Daoy (cell line): ENCODE results near the gene SSX7. TPM values are rescaled to one million over a fixed set of nuclear protein-coding genes. Genes with fewer than 3 reads are reported as not detected.
A peak's percentile ranks its signal among the peaks of the same experiment; 100 is the strongest.
"Not testable (repeated sequence)": the region's sequence is repeated elsewhere in the genome, so short reads cannot be mapped to it uniquely, and the experiment has no call there.

ENCODE experiments used
- DNase-seq: peaks from one replicate; pipeline ENCODE4 v3.0.0-alpha.2; 2015; ENCODE audit warnings: low read depth
- total RNA-seq: library from RNA; depleted of rRNA; stranded (reverse); fragments of >200 nt; shearing (Covaris generic); gene quantifications from 2 replicates; pipeline ENCODE4 v1.2.3, GENCODE V29; 2014; rRNA removed

The SSX7 gene, protein sequence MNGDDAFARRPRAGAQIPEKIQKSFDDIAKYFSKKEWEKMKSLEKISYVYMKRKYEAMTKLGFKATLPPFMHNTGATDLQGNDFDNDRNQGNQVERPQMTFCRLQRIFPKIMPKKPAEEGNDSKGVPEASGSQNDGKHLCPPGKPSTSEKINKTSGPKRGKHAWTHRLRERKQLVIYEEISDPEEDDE
- not detected in 2 replicates for total RNA-seq

DNA sequence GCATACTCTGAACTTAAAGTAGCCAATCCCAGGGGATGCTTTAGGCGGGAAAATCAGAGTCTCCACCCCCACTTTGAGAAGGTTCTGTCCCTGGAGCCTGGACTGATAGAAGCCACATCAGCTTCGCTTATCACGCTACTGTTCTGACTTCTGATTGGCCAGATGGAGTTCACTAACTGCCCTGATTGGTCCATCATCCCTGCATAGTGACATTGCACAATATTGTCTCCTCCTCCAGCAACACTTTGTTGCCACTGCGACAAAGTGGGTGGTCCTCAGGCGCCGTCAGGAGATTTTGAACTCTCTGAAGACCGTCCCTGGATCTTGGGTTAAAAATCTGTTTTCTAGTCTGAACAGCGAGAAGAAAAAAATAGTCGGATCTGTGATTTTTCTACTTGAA lies at the start of gene SSX7:
TSS of gene SSX7 (minus strand) at position 101 of the 400 bp plus-strand sequence. CDS start 1,428 bp downstream, outside the sequence.
- DNase-seq = peak; percentile 6

DNA sequence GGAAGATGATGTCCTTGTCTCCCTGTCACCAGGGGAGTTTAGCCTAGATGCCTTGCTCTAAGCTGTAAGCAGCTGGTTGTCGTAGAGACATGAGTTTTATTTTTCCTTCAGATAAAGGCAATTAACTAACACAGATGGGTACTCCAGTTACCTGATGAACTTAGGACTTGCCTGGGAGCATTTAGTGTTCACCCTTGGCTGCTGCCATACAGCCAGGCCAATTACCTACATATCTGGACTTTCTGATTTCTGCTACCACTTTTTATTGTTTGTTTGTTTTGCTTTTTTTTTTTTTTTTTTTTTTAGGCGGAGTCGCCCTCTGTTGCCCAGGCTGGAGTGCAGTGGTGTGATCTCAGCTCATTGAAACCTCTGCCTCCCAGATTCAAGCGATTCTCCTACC lies 37.3 kb upstream of the SSX7 start:
- not testable (repeated sequence) for DNase-seq

DNA sequence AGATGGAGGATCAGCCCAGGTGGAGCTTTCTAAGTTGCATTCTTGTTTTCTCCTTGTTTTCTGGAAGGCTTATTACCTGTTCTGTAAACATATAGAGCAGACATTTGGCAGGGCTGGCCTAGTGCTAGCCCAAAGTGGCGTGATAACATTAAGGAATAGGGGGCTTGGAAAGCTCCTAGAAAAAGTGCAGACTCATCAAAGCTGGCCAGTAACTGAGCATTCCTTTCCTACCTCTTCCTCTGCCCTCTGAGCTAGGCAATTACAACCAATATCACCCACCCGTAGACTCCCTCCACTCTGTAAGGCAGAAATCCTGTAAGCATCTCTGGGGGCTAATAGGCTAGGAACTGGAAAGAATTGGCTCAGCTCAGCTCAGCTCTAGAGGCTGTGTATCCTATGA lies 7.5 kb upstream of the SSX7 start:
- DNase-seq = not testable (repeated sequence)

GRCh38 chrX:52655475-52655874 lies 775 bp upstream of the SSX7 start:
- DNase-seq = not testable (repeated sequence)

GRCh38 chrX:52650676-52651075 lies 4.0 kb downstream of the SSX7 start:
- not testable (repeated sequence) for DNase-seq

GRCh38 chrX:52648956-52649355 lies 5.7 kb downstream of the SSX7 start:
- peak; percentile 11 for DNase-seq

DNA sequence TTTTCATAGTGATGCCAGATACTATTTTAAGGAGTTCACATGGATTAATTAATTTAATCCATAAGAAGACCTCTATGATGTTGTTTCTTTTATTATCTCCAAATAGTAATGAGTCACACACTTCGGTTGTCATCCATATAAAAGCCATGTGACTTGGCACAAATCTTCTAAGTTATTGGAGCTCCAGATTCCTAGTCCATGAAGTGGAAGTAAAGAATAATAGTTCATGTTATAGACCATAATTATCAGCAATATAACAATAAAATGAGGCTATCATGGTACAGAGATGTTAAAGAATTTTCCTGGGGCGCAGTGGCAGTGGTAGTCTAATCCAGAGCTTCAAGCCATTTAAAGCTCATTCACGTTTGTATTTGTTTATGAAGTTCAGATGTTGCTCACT lies 26.2 kb downstream of the SSX7 start:
- DNase-seq = not testable (repeated sequence)

DNA sequence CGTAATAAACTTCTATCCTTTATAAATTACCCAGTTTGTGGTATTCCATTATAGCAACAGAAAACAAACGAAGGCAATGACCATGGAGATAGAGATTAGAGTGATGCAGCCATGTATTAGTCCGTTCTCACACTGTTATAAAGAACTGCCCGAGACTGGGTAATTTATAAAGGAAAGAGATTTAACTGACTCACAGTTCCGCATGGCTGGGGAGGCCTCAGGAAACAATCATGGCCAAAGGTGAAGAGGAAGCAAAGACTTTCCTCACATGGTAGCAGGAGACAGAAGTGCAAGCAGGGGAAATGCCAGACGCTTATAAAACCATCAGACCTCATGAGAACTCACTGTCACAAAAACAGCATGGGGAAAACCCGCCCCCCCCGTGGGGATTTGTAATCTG lies 34.0 kb downstream of the SSX7 start:
- peak; percentile 1 for DNase-seq

GRCh38 chrX:52608961-52609360 lies 45.7 kb downstream of the SSX7 start:
- DNase-seq = no peak

DNA sequence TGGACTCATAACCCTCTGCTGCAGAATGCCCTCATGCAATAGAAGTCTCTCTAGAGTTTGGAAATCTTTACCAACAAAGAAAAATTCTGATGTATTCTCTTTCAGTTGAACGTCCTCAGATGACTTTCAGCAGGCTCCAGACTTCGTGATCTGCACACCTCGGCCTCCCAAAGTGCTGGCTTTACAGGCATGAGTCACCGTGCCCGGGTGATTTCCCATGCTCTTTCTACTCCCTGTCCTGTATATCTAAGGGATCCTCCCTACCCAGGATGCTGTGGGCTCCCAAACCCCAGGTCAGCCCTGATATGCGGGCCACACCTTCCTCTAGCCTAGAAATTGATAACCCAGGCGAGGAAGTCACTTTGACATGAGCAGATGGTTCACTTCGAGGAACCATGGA lies 51.5 kb downstream of the SSX7 start:
- DNase-seq = peak; percentile 57

DNA sequence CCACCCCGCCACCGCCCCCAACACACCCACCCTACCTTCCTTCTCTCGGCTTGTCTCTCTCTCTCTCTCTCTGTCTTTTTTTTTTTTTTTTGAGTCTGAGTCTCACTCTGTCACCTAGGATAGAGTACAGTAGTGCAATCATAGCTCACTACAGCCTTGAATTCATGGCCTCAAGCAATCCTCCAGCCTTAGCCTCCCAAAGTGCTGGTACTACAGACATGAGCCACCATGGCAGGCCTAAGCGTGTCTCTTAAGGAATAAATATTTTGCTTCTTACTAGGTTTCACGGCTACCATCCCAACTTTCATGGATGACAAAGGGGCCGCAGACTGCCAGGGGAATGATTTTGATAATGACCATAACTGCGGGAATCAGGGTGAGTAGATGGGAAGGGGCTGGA lies 55.8 kb downstream of the SSX7 start:
- DNase-seq = no peak

- no peak for DNase-seq
Observed at GRCh38 chrX:52594658-52595057, 60.0 kb downstream of the SSX7 start.

Other genes with a start within 250 kb of the SSX7 start
- gene XAGE1A, start 159.1 kb downstream of the SSX7 start, total RNA-seq = 4.5 and 5.7 TPM in 2 replicates
- gene XAGE1B, start 137.8 kb downstream of the SSX7 start, total RNA-seq = 4.5 and 5.7 TPM in 2 replicates
- not detected in 2 replicates for gene SSX2, start 52.3 kb upstream of the SSX7 start, total RNA-seq
- 1.5 and 2.6 TPM in 2 replicates for gene SSX2B, start 96.4 kb upstream of the SSX7 start, total RNA-seq
- not detected in 2 replicates for gene SPANXN5, start 142.5 kb upstream of the SSX7 start, total RNA-seq
- not detected in 2 replicates for gene XAGE5, start 156.4 kb upstream of the SSX7 start, total RNA-seq
- gene XAGE3, start 213.2 kb upstream of the SSX7 start, total RNA-seq = not detected in 2 replicates
- 3.5 and 7.9 TPM in 2 replicates for gene FAM156B, start 242.4 kb upstream of the SSX7 start, total RNA-seq